SK-N-SH (cell line): ENCODE measurements around the gene STK39.

Source experiments
- NFIC ChIP-seq: IDR thresholded peaks from 2 replicates; pipeline ENCODE4 v1.4.0; 2012; ENCODE audit warnings: borderline replicate concordance
- POLR2AphosphoS5 ChIP-seq: IDR thresholded peaks from 2 replicates; pipeline ENCODE4 v1.6.1; 2012; ENCODE audit warnings: low read depth, low read length
- TF ChIP-seq, protein P1 (sequence below): IDR thresholded peaks from 2 replicates; pipeline ENCODE4; 2012
- TF ChIP-seq, protein P2 (sequence below): fragments of 200-600 bp; sonication (generic); IDR thresholded peaks from 2 replicates; pipeline ENCODE4 v1.6.1; 2017; ENCODE audit warnings: antibody characterized with exemption, mild to moderate bottlenecking, moderate library complexity

- TF ChIP-seq POLR2AphosphoS5 (no peak), NFIC (no peak)
- TF ChIP-seq, protein P1, sequence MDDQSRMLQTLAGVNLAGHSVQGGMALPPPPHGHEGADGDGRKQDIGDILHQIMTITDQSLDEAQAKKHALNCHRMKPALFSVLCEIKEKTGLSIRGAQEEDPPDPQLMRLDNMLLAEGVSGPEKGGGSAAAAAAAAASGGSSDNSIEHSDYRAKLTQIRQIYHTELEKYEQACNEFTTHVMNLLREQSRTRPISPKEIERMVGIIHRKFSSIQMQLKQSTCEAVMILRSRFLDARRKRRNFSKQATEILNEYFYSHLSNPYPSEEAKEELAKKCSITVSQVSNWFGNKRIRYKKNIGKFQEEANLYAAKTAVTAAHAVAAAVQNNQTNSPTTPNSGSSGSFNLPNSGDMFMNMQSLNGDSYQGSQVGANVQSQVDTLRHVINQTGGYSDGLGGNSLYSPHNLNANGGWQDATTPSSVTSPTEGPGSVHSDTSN = no peak
- TF ChIP-seq, protein P2, sequence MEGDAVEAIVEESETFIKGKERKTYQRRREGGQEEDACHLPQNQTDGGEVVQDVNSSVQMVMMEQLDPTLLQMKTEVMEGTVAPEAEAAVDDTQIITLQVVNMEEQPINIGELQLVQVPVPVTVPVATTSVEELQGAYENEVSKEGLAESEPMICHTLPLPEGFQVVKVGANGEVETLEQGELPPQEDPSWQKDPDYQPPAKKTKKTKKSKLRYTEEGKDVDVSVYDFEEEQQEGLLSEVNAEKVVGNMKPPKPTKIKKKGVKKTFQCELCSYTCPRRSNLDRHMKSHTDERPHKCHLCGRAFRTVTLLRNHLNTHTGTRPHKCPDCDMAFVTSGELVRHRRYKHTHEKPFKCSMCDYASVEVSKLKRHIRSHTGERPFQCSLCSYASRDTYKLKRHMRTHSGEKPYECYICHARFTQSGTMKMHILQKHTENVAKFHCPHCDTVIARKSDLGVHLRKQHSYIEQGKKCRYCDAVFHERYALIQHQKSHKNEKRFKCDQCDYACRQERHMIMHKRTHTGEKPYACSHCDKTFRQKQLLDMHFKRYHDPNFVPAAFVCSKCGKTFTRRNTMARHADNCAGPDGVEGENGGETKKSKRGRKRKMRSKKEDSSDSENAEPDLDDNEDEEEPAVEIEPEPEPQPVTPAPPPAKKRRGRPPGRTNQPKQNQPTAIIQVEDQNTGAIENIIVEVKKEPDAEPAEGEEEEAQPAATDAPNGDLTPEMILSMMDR = no peak
Observed at GRCh38 chr2:168044579-168044978, 202.8 kb downstream of the STK39 start.
